Measurements from ENCODE around the gene TMEM205. TPM values are rescaled to one million over a fixed set of nuclear protein-coding genes. Genes with fewer than 3 reads are reported as not detected.

The TMEM205 gene
- total and polyA plus RNA-seq, 10 of the 15 experiments (the other 5 are each of a cell fraction or from before 2014, with no cell fraction given) = 27.8 to 144 (median 88.3) TPM

DNA sequence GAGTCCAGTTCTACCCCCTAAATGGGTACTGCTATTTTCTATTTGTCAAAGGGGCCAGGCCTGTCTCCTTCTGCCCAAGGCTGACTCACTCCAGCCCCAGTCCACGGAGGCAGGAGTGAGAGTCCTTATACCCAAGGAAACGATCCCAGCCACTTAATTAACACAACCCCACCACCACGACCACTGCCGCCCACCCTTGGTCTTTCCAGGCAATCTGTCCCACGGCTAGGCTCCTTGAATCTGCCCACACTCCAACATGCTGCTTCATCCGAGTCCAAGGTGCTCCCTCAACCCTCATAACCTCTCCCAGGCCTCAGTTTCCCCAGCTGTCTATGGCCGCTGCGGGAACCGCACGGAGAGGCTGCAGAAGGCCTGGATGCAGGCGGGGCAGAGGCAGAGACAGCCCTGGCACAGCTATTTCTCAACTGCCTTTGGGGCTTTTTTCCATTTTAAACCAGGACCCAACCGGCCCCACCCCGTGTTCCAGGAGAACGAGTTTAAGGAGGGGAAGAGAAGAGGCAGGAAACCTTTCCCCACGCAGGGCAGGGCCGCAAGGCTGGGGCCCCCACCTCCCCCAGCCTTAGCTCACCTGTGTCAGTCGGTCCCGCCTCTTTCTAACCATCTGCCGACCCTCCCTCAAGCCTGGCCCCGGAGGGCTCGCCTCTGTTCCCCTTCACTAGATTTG lies 7.4 kb downstream of the TMEM205 start (continued):
- TF ChIP-seq ZNF687 (IDR thresholded peaks at IDR 0.05) = no peak
- no peak for TF ChIP-seq PKNOX1 (IDR thresholded peaks at IDR 0.05)
- no peak for TF ChIP-seq SMARCA5 (IDR thresholded peaks at IDR 0.05)
- no peak for TF ChIP-seq POLR2AphosphoS5 (IDR thresholded peaks at IDR 0.05; ENCODE audit: low read length)
- TF ChIP-seq MYB (IDR thresholded peaks at IDR 0.05; ENCODE audit: borderline replicate concordance, low read depth, low read length) = no peak
- no peak for TF ChIP-seq CHD2 (IDR thresholded peaks at IDR 0.05; ENCODE audit: borderline replicate concordance, low read depth, low read length)
- TF ChIP-seq POU2F2 (IDR thresholded peaks at IDR 0.05; ENCODE audit: borderline replicate concordance, low read depth, low read length) = no peak
- TF ChIP-seq, protein P1, sequence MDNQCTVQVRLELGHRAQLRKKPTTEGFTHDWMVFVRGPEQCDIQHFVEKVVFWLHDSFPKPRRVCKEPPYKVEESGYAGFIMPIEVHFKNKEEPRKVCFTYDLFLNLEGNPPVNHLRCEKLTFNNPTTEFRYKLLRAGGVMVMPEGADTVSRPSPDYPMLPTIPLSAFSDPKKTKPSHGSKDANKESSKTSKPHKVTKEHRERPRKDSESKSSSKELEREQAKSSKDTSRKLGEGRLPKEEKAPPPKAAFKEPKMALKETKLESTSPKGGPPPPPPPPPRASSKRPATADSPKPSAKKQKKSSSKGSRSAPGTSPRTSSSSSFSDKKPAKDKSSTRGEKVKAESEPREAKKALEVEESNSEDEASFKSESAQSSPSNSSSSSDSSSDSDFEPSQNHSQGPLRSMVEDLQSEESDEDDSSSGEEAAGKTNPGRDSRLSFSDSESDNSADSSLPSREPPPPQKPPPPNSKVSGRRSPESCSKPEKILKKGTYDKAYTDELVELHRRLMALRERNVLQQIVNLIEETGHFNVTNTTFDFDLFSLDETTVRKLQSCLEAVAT (IDR thresholded peaks at IDR 0.05) = no peak
- no peak for TF ChIP-seq SMAD5 (IDR thresholded peaks at IDR 0.05; ENCODE audit: low read depth)
- no peak for TF ChIP-seq JUND (IDR thresholded peaks at IDR 0.05; ENCODE audit: low read depth, low read length)
- no peak for TF ChIP-seq NFYB (IDR thresholded peaks at IDR 0.05; ENCODE audit: insufficient read depth, low read depth, low read length)
- no peak for TF ChIP-seq RELB (IDR thresholded peaks at IDR 0.05; ENCODE audit: low read depth)
